H1 (cell line): Measurements from ENCODE around the gene LRBA. TPM values are rescaled to one million over a fixed set of nuclear protein-coding genes. Genes with fewer than 3 reads are reported as not detected.

Source experiments
- CTCF ChIA-PET: fragments of 300-600 bp; sonication (Branson Sonifier 250); formaldehyde crosslinking; loops from one replicate; lab custom pipeline; 2021; ENCODE audit not compliant: partially characterized antibody; lab: Charles Lee
- POLR2A ChIA-PET: fragments of 300-600 bp; sonication (Branson Sonifier 250); formaldehyde crosslinking; loops from one replicate; lab custom pipeline; 2021; ENCODE audit warnings: inconsistent platforms; ENCODE audit not compliant: partially characterized antibody; lab: Charles Lee
- DNase-seq, 2 experiments: peaks; one replicate each; pipeline versions ENCODE4 v3.0.0 to v3.0.0-alpha.2; 2010 to 2022; ENCODE audit warnings: low spot score in 2 of 2, low read depth in 1 of 2, mixed read lengths in 1 of 2
- FAIRE-seq: peaks from 2 replicates; lab custom pipeline; 2011; peaks lifted over from hg19 to GRCh38; lab: Jason Lieb, UNC
- H2AFZ ChIP-seq: 2 replicates; pipeline ENCODE4 v1.8.1; 2012; ENCODE audit warnings: low read length, inconsistent platforms
- H2AK5ac ChIP-seq: 2 replicates; pipeline ENCODE4 v1.6.1; 2013; ENCODE audit warnings: low read depth, low read length
- H2BK120ac ChIP-seq: replicated peaks from 2 replicates; pipeline ENCODE3; 2013; ENCODE audit warnings: low read depth, low read length, inconsistent platforms
- H2BK12ac ChIP-seq: 2 replicates; pipeline ENCODE4 v1.6.1; 2013; ENCODE audit warnings: low read depth, low read length
- H2BK15ac ChIP-seq: 2 replicates; pipeline ENCODE4 v1.6.1; 2013; ENCODE audit warnings: low read length
- H2BK20ac ChIP-seq: 2 replicates; pipeline ENCODE4 v1.6.1; 2013; ENCODE audit warnings: low read length
- H2BK5ac ChIP-seq: 2 replicates; pipeline ENCODE4 v1.6.1; 2013; ENCODE audit warnings: low read depth, low read length
- H3K14ac ChIP-seq: 2 replicates; pipeline ENCODE4 v1.6.1; 2013; ENCODE audit warnings: inconsistent platforms; ENCODE audit not compliant: insufficient read length
- H3K18ac ChIP-seq: 2 replicates; pipeline ENCODE4 v1.6.1; 2013; ENCODE audit warnings: low read length; ENCODE audit errors: extremely low read depth
- H3K23ac ChIP-seq: 2 replicates; pipeline ENCODE4 v1.6.1; 2013; ENCODE audit warnings: inconsistent platforms; ENCODE audit not compliant: insufficient read length
- H3K23me2 ChIP-seq: 2 replicates; pipeline ENCODE4 v1.6.1; 2013; ENCODE audit warnings: low read depth, low read length
- H3K27ac ChIP-seq: 2 replicates; pipeline ENCODE4 v1.6.1; 2011; ENCODE audit warnings: low read depth, low read length, inconsistent platforms
- H3K27me3 ChIP-seq, 4 experiments: replicated peaks in 1 of 4; 1 replicate in 1 of 4; 2 replicates in 3 of 4; pipeline versions ENCODE4 v1.6.1 to v1.8.1; 2011 to 2013; ENCODE audit warnings: low read length in 3 of 4, mild to moderate bottlenecking in 3 of 4, inconsistent platforms in 2 of 4, mixed read lengths in 2 of 4, moderate library complexity in 1 of 4; ENCODE audit not compliant: control insufficient read depth in 3 of 4, insufficient read depth in 3 of 4; ENCODE audit errors: extremely low read depth in 1 of 4
- H3K36me3 ChIP-seq, 4 experiments: 2 replicates each; pipeline versions ENCODE4 v1.6.1 to v1.8.1; 2011 to 2013; ENCODE audit warnings: mild to moderate bottlenecking in 4 of 4, low read length in 3 of 4, moderate library complexity in 2 of 4, control low read depth in 1 of 4, inconsistent platforms in 1 of 4; ENCODE audit not compliant: insufficient read depth in 4 of 4, control insufficient read depth in 2 of 4
- H3K4ac ChIP-seq: replicated peaks from 2 replicates; pipeline ENCODE3; 2013; ENCODE audit warnings: low read length, low read depth, mixed read lengths, inconsistent platforms; ENCODE audit not compliant: insufficient read length
- H3K4me1 ChIP-seq, 4 experiments: replicated peaks in 1 of 4; 1 replicate in 1 of 4; 2 replicates in 3 of 4; pipeline versions ENCODE4 v1.6.1 to v1.8.1; 2011 to 2013; ENCODE audit warnings: low read length in 3 of 4, inconsistent platforms in 2 of 4, mixed read lengths in 1 of 4; ENCODE audit not compliant: insufficient read depth in 4 of 4, control insufficient read depth in 3 of 4
- H3K4me2 ChIP-seq, 2 experiments: 2 replicates each; pipeline versions ENCODE4 v1.6.1 to v1.8.1; 2011 to 2013; ENCODE audit warnings: low read depth in 2 of 2, low read length in 2 of 2, control low read depth in 1 of 2, inconsistent platforms in 1 of 2, mild to moderate bottlenecking in 1 of 2; ENCODE audit not compliant: insufficient read depth in 1 of 2
- H3K4me3 ChIP-seq, 4 experiments: fragments of 200-600, 300-600 bp in 1 of 4; sonication (generic), shearing (Covaris generic), sonication (Bioruptor Twin) in 1 of 4; 2 replicates each; pipeline versions ENCODE4 v1.5.1 to v1.8.1; 2011 to 2016; ENCODE audit warnings: low read length in 4 of 4, low read depth in 3 of 4, control low read depth in 2 of 4, inconsistent platforms in 2 of 4, mild to moderate bottlenecking in 2 of 4, mixed read lengths in 1 of 4, moderate library complexity in 1 of 4; ENCODE audit not compliant: insufficient read depth in 2 of 4; ENCODE audit errors: extremely low read depth in 1 of 4
- H3K56ac ChIP-seq: replicated peaks from 2 replicates; pipeline ENCODE3; 2013; ENCODE audit warnings: low read depth, mild to moderate bottlenecking, mixed read lengths, low read length, inconsistent platforms; ENCODE audit not compliant: insufficient read length
- H3K79me1 ChIP-seq: 2 replicates; pipeline ENCODE4 v1.6.1; 2013; ENCODE audit warnings: low read depth, low read length, control low read depth
- H3K79me2 ChIP-seq, 2 experiments: 2 replicates each; pipeline versions ENCODE4 v1.6.1 to v1.8.1; 2012 to 2013; ENCODE audit warnings: low read length in 2 of 2, mild to moderate bottlenecking in 2 of 2, inconsistent platforms in 1 of 2; ENCODE audit not compliant: insufficient read depth in 2 of 2, control insufficient read depth in 1 of 2
- H3K9ac ChIP-seq, 4 experiments: replicated peaks in 1 of 4; 1 replicate in 1 of 4; 2 replicates in 3 of 4; pipeline versions ENCODE4 v1.6.1 to v1.8.1; 2011 to 2013; ENCODE audit warnings: low read depth in 3 of 4, low read length in 3 of 4, control low read depth in 2 of 4, mild to moderate bottlenecking in 2 of 4, moderate library complexity in 2 of 4, inconsistent platforms in 1 of 4; ENCODE audit errors: extremely low read depth in 1 of 4
- H3K9me3 ChIP-seq, 2 experiments: 2 replicates each; pipeline versions ENCODE4 v1.6.1 to v1.8.1; 2012 to 2013; ENCODE audit warnings: mild to moderate bottlenecking in 2 of 2, moderate library complexity in 2 of 2, control low read depth in 1 of 2, inconsistent platforms in 1 of 2, low read depth in 1 of 2, low read length in 1 of 2, mixed read lengths in 1 of 2; ENCODE audit not compliant: insufficient read depth in 2 of 2
- H4K20me1 ChIP-seq, 2 experiments: replicated peaks in 1 of 2; 2 replicates each; pipeline versions ENCODE3 to v1.8.1; 2011 to 2013; ENCODE audit warnings: inconsistent platforms in 2 of 2, low read length in 2 of 2, mild to moderate bottlenecking in 1 of 2; ENCODE audit not compliant: insufficient read depth in 2 of 2, control insufficient read depth in 1 of 2
- H4K5ac ChIP-seq: 2 replicates; pipeline ENCODE4 v1.6.1; 2013; ENCODE audit warnings: low read length, low read depth, mixed read lengths, inconsistent platforms; ENCODE audit not compliant: insufficient read length
- H4K8ac ChIP-seq: 2 replicates; pipeline ENCODE4 v1.8.0; 2013; ENCODE audit warnings: mild to moderate bottlenecking, moderate library complexity, low read length, inconsistent platforms; ENCODE audit not compliant: insufficient read depth; ENCODE audit errors: extremely low read depth
- H4K91ac ChIP-seq: replicated peaks from 2 replicates; pipeline ENCODE3; 2013; ENCODE audit warnings: low read length, mixed read lengths, inconsistent platforms; ENCODE audit not compliant: insufficient read length
- E2F6 ChIP-seq: IDR thresholded peaks from 2 replicates; pipeline ENCODE4 v1.6.1; 2012; ENCODE audit warnings: inconsistent platforms
- EP300 ChIP-seq, 2 experiments: IDR thresholded peaks; 1 replicate in 1 of 2; 2 replicates in 1 of 2; pipeline ENCODE4 v1.6.1; 2011 to 2012; ENCODE audit warnings: low read depth in 2 of 2, low read length in 2 of 2, mild to moderate bottlenecking in 2 of 2, borderline replicate concordance in 1 of 2, inconsistent platforms in 1 of 2, moderate library complexity in 1 of 2
- EZH2 ChIP-seq: fragments of 200-600 bp; sonication (generic); IDR thresholded peaks from 2 replicates; pipeline ENCODE4 v1.7.1; 2012; ENCODE audit warnings: low read depth, mild to moderate bottlenecking, moderate library complexity, low read length, inconsistent platforms; ENCODE audit not compliant: severe bottlenecking
- FOSL1 ChIP-seq: IDR thresholded peaks from 2 replicates; pipeline ENCODE4 v1.6.1; 2011; ENCODE audit warnings: mild to moderate bottlenecking, low read depth, low read length, moderate library complexity; ENCODE audit not compliant: insufficient read depth
- WGBS, 2 experiments: shearing (Covaris generic) in 1 of 2; methylation state at CpG; one replicate each; pipeline versions ENCODE4 v1.1.6 to v1.1.7; 2013 to 2015; ENCODE audit warnings: low lambda C conversion rate in 2 of 2, mixed read lengths in 2 of 2, inconsistent platforms in 1 of 2, low coverage in 1 of 2, missing lambda C conversion rate in 1 of 2; ENCODE audit not compliant: insufficient replicate concordance in 2 of 2, insufficient coverage in 1 of 2, insufficient read length in 1 of 2; ENCODE audit errors: extremely low coverage in 1 of 2, missing lambda C conversion rate in 1 of 2; 5-methylcytosine and 5-hydroxymethylcytosine counted together
- polyA plus RNA-seq, 7 experiments: library from polyadenylated mRNA; depleted of rRNA in 3 of 7; stranded (reverse) in 5 of 7; unstranded in 2 of 7; fragments of >200 nt in 5 of 7; fragments of 200-250 nt in 2 of 7; gene quantifications; 1 replicate in 5 of 7; 2 replicates in 1 of 7; 4 replicates in 1 of 7; pipeline versions ENCODE4 v1.2.1 to v1.2.3, GENCODE V29; 2011 to 2013; ENCODE audit warnings: missing spikeins in 2 of 7, mixed read lengths in 2 of 7
- total RNA-seq: library from RNA; stranded (reverse); fragmentation: NEBNext Ultra II Directional; extraction: Animal tissue kit (Norgen Biotek cat#: 25700); gene quantifications from 2 replicates; pipeline ENCODE4 v1.2.1, GENCODE V29; 2021

Gene LRBA
- total and polyA plus RNA-seq, 2 of the 8 experiments (the other 6 are each of a cell fraction or from before 2014, with no cell fraction given) = 54.6 to 83.2 TPM

GRCh38 chr4:150656891-150657290 lies 358.2 kb downstream of the LRBA start:
- Histone ChIP-seq H3K27ac (no peak overlapping the region), H3K79me1 (no peaks in the 10 kb centered on the region), H2BK5ac (no peak overlapping the region), H3K23me2 (no peaks in the 10 kb centered on the region; the same call in 1 of the 2 replicates), H3K4me3 (no peak overlapping the region), H3K56ac (no peak overlapping the region), H2AK5ac (no peak overlapping the region), H2BK12ac (no peak overlapping the region), H3K36me3 (peaks cover 0 to 3% (median 0%) of the 10 kb centered on the region in 4 experiments; a peak in 2 of 8 replicates), H2BK120ac (no peak overlapping the region), H2BK20ac (no peak overlapping the region), H3K4ac (no peak overlapping the region), H3K27me3 (no peaks in the 10 kb centered on the region), H3K9me3 (peaks cover 0 to 4% of the 10 kb centered on the region in 2 experiments; a peak in 1 of 4 replicates), H3K18ac (no peak overlapping the region), H3K14ac (no peak overlapping the region), H3K23ac (no peak overlapping the region), H2AFZ (no peak overlapping the region), H4K20me1 (no peaks in the 10 kb centered on the region), H4K5ac (no peak overlapping the region), H3K4me2 (no peak overlapping the region), H3K9ac (no peak overlapping the region), H2BK15ac (no peak overlapping the region), H3K4me1 (no peaks in the 10 kb centered on the region), H4K8ac (no peak overlapping the region), H3K79me2 (no peaks in the 10 kb centered on the region), H4K91ac (no peak overlapping the region)
- ChIA-PET POLR2A (no interaction called here), CTCF (no interaction called here)
- DNase-seq (no peak), FAIRE-seq (no peak)
- 97% methylated on average over 2 of the region's 2 CpGs; no CpG with 5 or more reads in 1 of the 2 experiments for WGBS, 2 experiments
- TF ChIP-seq EZH2 = no peak
- no peak for TF ChIP-seq E2F6
- no peak for TF ChIP-seq FOSL1
- no peak for TF ChIP-seq EP300 (IDR thresholded peaks at IDR 0.05; ENCODE audit: borderline replicate concordance in 1 of 2, low read depth in 2 of 2, low read length in 2 of 2)
